Progenitor cell of endocrine pancreas (in vitro differentiated cells): ENCODE measurements around the gene RING1. TPM values are rescaled to one million over a fixed set of nuclear protein-coding genes. Genes with fewer than 3 reads are reported as not detected.

Experiments
- DNase-seq: peaks from one replicate; pipeline ENCODE4 v3.0.0; 2021; ENCODE audit warnings: low spot score; ENCODE audit not compliant: unreplicated experiment
- H3K27ac Mint-ChIP-seq: 2 replicates; pipeline ENCODE4 v1.8.0; 2021; ENCODE audit warnings: mild to moderate bottlenecking, moderate library complexity, mixed read lengths
- H3K27me3 Mint-ChIP-seq: 2 replicates; pipeline ENCODE4 v1.8.0; 2021; ENCODE audit warnings: mixed read lengths
- H3K36me3 Mint-ChIP-seq: 2 replicates; pipeline ENCODE4 v1.8.0; 2022; ENCODE audit warnings: mixed read lengths; ENCODE audit not compliant: insufficient read depth
- H3K4me1 Mint-ChIP-seq: 2 replicates; pipeline ENCODE4 v1.8.0; 2021; ENCODE audit warnings: low read depth, mixed read lengths
- H3K4me3 Mint-ChIP-seq: 2 replicates; pipeline ENCODE4 v1.8.0; 2021; ENCODE audit warnings: low read depth, mild to moderate bottlenecking, moderate library complexity, mixed read lengths
- H3K9me3 Mint-ChIP-seq: 2 replicates; pipeline ENCODE4 v1.8.0; 2021; ENCODE audit warnings: low read depth, mixed read lengths
- CTCF ChIP-seq: fragments of 200-600 bp; sonication (generic); IDR thresholded peaks from one replicate; pipeline ENCODE4 v1.5.0; 2021; ENCODE audit warnings: antibody characterized with exemption, mild to moderate bottlenecking; ENCODE audit not compliant: unreplicated experiment
- total RNA-seq: library from RNA; stranded (reverse); gene quantifications from 2 replicates; pipeline ENCODE4 v1.2.1, GENCODE V29; 2021

Gene RING1
- total RNA-seq, 1 donor from 2014 or later = 62.4 TPM

- Mint-ChIP-seq H3K27ac (peak overlapping the region; percentile 52), H3K36me3 (peaks cover 18% of the 10 kb centered on the region), H3K4me3 (peak overlapping the region; percentile 89), H3K9me3 (no peaks in the 10 kb centered on the region), H3K4me1 (peaks cover 36% of the 10 kb centered on the region), H3K27me3 (peaks cover 3% of the 10 kb centered on the region)
- TF ChIP-seq CTCF = no peak
- no peak for DNase-seq
Observed at GRCh38 chr6:33206027-33206863, 2.1 kb upstream of the RING1 start.

- TF ChIP-seq CTCF = no peak
- no peak for DNase-seq
- Mint-ChIP-seq H3K9me3 (no peaks in the 10 kb centered on the region), H3K4me3 (peak overlapping the region; percentile 96), H3K4me1 (peaks cover 30% of the 10 kb centered on the region), H3K27ac (no peak overlapping the region), H3K27me3 (peaks cover 5% of the 10 kb centered on the region), H3K36me3 (peaks cover 19% of the 10 kb centered on the region)
Observed at GRCh38 chr6:33206864-33207551, 1.3 kb upstream of the RING1 start.

GRCh38 chr6:33207552-33208090, 679 bp upstream of the RING1 start:
- no peaks in the 10 kb centered on the region for H3K9me3 Mint-ChIP-seq
- TF ChIP-seq CTCF = no peak
- peaks cover 11% of the 10 kb centered on the region for H3K27me3 Mint-ChIP-seq
- H3K4me3 Mint-ChIP-seq = peak overlapping the region; percentile 96
- H3K4me1 Mint-ChIP-seq = peaks cover 28% of the 10 kb centered on the region
- H3K36me3 Mint-ChIP-seq = peaks cover 18% of the 10 kb centered on the region
- no peak for DNase-seq
- H3K27ac Mint-ChIP-seq = peak overlapping the region; percentile 98

- H3K4me1 Mint-ChIP-seq = peaks cover 30% of the 10 kb centered on the region
- TF ChIP-seq CTCF = no peak
- H3K4me3 Mint-ChIP-seq = peak overlapping the region; percentile 96
- peaks cover 33% of the 10 kb centered on the region for H3K27me3 Mint-ChIP-seq
- H3K27ac Mint-ChIP-seq = no peak overlapping the region
- peaks cover 11% of the 10 kb centered on the region for H3K36me3 Mint-ChIP-seq
- no peak for DNase-seq
- no peaks in the 10 kb centered on the region for H3K9me3 Mint-ChIP-seq
Observed at GRCh38 chr6:33209856-33210255, 1.6 kb downstream of the RING1 start.

- DNase-seq = no peak
- peaks cover 44% of the 10 kb centered on the region for H3K27me3 Mint-ChIP-seq
- H3K9me3 Mint-ChIP-seq = no peaks in the 10 kb centered on the region
- peaks cover 22% of the 10 kb centered on the region for H3K4me1 Mint-ChIP-seq
- H3K27ac Mint-ChIP-seq = no peak overlapping the region
- H3K36me3 Mint-ChIP-seq = peaks cover 11% of the 10 kb centered on the region
- H3K4me3 Mint-ChIP-seq = no peak overlapping the region
- TF ChIP-seq CTCF = no peak
Observed at GRCh38 chr6:33211136-33211535, 2.8 kb downstream of the RING1 start.
